Loucy (cell line): ENCODE data around the gene CPSF4L.

Experiments
- EZH2phosphoT487 ChIP-seq: fragments of 200-600 bp; IDR thresholded peaks from 2 replicates; pipeline ENCODE4 v1.6.1; 2018; ENCODE audit warnings: antibody characterized with exemption, mild to moderate bottlenecking, moderate library complexity, borderline replicate concordance
- TF ChIP-seq, protein P1 (sequence below): fragments of 200-600 bp; sonication (generic); conservative IDR thresholded peaks from 2 replicates; pipeline ENCODE4 v1.5.1; 2014; ENCODE audit warnings: mild to moderate bottlenecking, antibody characterized with exemption, low read length

- TF ChIP-seq, protein P1, sequence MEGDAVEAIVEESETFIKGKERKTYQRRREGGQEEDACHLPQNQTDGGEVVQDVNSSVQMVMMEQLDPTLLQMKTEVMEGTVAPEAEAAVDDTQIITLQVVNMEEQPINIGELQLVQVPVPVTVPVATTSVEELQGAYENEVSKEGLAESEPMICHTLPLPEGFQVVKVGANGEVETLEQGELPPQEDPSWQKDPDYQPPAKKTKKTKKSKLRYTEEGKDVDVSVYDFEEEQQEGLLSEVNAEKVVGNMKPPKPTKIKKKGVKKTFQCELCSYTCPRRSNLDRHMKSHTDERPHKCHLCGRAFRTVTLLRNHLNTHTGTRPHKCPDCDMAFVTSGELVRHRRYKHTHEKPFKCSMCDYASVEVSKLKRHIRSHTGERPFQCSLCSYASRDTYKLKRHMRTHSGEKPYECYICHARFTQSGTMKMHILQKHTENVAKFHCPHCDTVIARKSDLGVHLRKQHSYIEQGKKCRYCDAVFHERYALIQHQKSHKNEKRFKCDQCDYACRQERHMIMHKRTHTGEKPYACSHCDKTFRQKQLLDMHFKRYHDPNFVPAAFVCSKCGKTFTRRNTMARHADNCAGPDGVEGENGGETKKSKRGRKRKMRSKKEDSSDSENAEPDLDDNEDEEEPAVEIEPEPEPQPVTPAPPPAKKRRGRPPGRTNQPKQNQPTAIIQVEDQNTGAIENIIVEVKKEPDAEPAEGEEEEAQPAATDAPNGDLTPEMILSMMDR = no peak
- TF ChIP-seq EZH2phosphoT487 = no peak
Measured at GRCh38 chr17:73300392-73300791, 38.7 kb upstream of the CPSF4L start.
